Glomerular endothelial cell (primary cell): ENCODE measurements around the gene NFKBIB. TPM values are rescaled to one million over a fixed set of nuclear protein-coding genes. Genes with fewer than 3 reads are reported as not detected.

Experiments used
- DNase-seq: peaks from one replicate; pipeline ENCODE4 v3.0.0-alpha.2; 2011; ENCODE audit warnings: low read depth, low spot score; ENCODE audit errors: extremely low read depth
- total RNA-seq: library from RNA; depleted of rRNA; stranded (reverse); fragments of >200 nt; gene quantifications from 2 replicates; pipeline ENCODE4 v1.2.3, GENCODE V29; 2015

NFKBIB gene
- total RNA-seq, 1 donor from 2014 or later: 36.9 TPM

DNA sequence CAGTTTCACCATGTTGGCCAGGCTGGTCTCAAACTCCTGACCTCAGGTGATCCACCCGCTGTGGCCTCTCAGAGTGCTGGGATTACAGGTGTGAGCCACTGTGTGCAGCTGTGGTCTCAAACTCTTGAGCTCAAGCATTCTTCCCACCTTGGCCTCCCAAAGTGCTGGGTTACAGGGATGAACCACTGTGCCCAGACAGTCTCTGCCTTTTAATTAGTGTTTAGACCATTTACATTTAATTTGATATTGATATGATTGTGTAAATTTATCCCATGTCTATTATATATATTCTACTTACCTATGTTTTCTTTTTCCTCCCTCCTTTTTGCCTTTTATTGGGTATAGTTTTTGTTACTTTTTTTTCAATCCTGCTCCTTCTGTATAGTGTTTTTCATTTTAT is 1.9 kb downstream of the NFKBIB start:
- no peak for DNase-seq

DNA sequence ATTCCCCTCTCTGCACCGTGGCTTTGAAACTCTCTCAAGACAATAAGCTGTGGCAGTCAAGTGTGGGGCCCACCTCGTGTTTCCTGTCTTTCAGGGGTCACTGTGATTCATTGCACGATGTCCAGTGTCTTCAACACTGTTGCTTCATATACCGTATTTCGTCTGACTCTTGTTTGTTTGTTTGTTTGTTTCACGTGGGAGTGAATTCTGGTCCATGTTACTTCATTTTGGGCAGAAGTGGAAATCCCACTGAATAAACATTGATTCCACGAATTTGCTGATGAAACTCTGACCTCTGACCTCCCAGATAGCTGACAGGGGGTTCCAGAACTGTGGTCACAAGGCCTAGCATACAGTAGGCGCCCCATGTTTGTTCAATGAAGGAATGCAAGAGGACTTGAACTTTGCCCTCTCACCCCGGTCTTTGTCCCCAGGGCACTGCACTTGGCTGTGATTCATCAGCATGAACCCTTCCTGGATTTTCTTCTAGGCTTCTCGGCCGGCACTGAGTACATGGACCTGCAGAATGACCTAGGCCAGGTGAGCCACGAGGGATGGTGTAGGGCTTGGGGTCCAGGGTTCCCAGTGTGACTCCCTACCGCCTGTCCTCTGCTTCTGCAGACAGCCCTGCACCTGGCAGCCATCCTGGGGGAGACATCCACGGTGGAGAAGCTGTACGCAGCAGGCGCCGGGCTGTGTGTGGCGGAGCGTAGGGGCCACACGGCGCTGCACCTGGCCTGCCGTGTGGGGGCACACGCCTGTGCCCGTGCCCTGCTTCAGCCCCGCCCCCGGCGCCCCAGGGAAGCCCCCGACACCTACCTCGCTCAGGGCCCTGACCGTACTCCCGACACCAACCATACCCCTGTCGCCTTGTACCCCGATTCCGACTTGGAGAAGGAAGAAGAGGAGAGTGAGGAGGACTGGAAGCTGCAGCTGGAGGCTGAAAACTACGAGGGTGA is 5.1 kb downstream of the NFKBIB start:
- no peak for DNase-seq

DNA sequence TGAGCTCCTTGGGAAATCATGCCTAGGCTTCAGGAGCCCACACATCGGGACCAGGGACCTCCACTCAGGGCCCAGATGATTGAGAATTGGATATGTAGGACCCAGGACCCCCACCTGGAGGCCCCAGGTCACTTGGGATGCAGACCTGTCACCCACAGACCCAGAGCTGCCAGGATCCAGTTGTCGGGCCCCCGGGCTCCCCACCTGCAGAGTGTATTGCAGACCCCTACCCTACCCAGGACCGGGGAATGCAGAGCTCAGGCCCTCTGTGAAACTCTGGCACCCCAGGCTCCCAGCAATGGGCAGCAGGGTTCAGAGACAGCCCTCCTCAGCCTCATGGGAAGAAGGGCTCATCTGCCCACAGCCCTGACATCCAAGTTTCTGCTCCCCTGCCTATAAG is 5.9 kb downstream of the NFKBIB start:
- no peak for DNase-seq

DNA sequence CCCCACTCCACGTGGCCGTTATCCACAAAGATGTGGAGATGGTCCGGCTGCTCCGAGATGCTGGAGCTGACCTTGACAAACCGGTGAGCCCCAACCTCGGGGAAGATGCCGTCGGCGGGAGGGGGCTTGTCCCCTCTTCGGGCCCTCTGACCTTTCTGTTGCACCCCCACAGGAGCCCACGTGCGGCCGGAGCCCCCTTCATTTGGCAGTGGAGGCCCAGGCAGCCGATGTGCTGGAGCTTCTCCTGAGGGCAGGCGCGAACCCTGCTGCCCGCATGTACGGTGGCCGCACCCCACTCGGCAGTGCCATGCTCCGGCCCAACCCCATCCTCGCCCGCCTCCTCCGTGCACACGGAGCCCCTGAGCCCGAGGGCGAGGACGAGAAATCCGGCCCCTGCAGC is 7.5 kb downstream of the NFKBIB start:
- no peak for DNase-seq

DNA sequence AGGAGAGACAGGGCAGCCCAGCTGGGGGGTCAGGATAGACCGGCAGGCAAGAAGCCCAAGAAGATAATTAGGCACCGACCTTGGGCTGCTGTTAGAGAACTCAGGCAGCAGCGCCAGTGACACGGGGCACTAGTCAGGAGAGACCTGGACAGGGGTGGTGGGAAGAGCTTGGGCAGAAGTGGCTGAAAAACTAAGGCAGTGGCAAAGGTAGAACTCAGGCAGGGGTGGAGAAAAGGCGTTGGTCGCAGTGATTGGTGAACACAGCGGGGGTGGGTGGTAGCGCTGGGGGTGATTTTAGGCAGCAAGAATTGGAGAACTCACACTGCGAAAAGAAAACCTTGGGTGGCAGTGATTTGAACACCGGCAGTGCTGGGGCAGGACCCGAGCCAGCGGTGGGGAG is 7.9 kb downstream of the NFKBIB start:
- no peak for DNase-seq

DNA sequence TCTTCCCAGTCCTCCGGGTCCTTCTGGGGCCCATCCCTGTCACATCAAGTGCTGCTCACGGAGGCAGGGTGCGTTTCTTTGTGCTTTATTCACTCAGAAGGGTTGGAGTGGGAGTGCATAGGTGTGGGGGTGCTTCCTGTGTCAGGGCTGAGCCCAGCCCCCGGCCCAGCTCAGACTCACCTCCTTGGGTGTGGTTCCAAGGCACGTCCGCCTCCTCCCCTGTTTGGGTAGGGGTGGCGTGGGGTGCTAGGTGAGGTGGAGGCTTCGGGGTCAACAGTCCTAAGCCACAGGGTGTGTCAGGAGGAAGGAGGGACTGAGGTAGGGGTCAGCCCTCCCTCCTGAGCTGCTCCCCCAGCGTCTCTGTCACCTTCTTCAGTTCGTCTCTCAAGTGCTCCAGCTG is 9.1 kb downstream of the NFKBIB start:
- no peak for DNase-seq

DNA sequence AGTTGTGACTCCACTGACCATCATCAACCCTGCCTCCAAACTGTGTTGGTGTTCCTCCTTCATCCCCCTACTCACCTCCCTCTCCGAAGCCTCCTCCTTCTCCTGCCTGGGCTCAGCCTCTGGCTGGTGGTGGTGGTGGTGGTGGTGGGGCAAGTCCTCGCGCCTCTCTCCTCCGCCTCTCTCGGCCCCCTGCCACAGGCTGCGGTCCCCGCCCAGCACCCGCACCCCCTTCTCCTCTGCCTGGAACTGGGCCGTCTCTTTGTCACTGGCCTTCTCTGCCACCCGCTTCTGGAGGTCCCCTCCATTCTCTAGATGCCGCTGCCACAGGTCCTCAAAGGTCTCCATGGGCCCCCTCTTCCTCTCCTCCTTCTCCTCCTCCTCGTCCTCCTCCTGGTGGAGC is 10.7 kb downstream of the NFKBIB start:
- no peak for DNase-seq

DNA sequence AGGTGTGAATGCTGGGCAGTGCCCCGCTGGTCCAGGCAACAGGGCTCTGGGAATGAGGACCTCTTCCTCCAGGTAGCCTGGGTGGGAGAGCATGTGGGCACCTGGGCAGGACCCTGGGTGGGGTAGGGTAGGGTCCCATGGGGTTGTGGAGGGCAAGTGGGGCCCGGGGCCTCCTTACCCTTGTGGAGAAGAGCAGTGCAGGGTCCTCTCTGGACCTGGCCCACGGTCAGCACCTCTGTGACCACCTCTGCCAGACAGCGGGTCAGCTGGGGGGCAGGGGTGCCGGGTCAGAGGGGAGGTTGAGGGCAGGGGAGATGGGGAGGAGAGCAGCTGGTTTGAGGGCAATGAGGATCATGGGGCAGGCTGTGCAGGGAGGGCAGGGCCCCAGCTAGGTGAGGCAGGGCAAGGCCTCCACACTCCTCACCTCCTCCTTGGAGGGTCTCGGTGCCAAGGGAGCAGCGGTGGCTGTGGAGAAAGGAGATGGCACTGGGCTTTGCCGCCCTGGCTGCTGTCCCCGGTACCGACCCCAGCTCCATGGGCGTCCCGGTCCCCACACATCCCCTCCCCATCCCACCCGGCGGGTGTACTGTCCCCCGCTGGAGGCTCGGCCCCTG is 11.7 kb downstream of the NFKBIB start:
- no peak for DNase-seq

DNA sequence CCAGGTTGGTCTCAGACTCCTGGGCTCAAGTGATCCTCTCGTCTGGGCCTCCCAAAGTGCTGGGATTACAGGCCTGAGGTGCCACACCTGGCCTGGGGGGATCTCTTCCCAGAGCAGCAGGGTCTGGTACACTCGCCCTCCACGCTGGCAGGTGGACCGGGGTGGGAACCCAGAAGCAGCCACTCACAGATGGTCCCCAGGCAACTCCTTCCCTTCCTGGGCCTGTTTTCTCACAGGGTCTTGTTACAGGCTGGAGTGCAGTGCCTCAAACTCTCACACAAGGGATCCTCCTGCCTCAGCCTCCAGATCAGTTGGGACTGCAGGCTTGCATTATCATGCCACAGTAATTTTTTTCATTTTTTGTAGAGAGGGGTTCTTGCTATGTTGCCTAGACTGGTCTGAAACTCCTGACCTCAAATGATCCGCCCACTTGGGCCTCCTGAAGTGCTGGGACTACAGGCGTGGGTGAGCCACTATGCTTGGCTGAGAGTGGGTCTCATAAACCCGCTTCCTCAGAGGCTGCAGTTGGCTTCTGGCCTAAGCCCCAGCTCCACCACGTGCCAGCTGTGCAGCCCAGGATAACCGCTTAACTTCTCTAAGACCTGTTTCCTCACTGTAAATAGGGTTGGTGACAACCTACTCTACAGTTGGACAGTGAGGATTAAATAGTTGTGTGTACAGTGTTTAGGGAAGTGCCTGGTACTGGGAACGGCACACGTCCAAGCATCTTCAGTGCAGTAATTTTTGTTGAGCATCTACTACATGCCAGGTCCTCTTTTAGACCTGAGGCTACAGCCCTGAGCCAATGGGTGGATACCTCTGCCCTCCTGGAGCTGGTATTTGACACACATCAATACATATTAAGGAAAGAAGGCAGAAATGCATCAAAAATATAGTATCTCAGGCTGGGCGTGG is 13.1 kb downstream of the NFKBIB start:
- no peak for DNase-seq

DNA sequence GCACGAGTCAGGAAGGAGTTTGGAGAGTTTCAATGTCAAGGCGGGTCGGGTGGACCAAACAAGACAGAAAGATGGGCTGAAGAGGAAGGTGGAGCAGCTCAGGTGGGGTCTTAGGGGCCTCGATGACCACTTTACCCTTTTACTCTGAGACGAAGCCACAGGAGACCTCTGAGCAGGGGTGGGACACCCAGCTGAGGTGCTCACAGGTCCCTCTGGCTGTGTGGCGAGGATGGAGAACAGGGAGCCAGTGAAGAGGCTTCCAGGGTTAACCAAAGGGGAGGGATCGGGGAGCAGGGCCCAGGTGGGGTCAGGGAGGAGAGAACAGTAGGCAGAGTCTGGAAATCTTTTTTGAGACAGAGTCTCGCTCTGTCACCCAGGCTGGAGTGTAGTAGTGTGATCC is 14.2 kb downstream of the NFKBIB start:
- DNase-seq: no peak

DNA sequence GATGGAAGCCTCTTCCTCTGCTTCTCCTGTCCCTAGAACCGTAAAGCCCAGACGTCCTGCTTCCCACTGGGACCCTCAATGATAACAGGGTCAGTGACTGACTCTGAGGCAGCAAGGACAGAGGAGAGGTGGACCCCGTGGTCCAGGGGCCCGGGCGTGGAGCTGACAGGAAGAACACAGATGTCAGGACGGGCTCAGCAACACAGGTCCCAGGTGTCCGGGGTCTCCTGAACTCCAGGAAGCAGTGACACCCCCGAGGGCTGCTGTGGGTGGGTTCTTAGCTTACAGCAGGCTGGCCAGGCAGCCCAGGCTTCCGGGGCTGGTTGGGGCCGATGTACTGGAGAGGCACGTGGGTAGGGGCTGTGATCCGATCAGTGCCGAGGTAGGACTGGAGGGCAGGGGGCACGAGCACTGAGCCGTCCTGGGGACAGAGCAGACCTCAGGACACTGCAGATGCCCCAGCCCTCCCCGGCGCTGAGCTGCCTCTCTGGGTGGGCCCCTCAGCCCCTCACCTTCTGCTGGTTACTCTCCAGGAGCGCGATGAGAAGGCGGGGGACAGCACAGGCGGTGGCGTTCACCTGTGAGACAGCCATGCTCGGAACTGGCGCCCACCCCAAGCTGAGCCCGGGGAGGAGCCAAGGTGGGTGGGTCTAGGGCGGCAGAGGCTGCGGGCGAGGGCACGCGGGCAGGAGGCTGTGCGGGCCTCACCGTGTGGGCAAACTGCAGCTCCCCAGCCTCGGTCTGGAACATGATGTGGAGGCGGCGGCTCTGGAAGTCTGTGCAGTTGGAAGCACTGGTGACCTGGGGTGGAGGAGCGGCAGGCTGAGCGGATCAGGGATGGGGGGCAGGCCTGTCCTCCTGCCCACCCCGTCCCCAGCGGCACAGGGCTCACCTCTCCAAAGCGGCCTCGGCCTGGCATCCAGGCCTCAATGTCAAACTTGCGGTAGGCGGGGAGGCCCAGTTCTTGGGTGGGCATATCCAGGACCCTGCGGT is 15.9 kb downstream of the NFKBIB start:
- no peak for DNase-seq

DNA sequence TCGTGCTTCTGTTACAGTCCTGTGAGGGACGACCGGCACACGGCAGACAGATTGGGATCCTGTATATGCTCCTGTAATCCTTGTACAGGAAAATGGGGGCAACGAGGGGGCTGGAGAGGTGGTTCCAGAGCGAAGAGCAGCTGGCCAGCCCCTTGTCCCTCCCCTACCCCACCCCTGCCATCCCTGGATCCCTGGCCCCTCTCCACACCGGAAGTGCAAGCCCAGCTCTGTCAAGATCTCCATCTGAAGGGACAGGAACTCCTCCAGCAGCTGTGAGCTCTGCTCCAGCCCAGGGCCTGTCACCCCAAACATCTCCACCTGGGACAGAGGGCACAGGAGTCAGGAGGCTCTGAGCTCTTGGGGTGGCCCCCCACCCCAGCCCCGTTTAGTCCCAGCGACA is 17.7 kb downstream of the NFKBIB start:
- no peak for DNase-seq

DNA sequence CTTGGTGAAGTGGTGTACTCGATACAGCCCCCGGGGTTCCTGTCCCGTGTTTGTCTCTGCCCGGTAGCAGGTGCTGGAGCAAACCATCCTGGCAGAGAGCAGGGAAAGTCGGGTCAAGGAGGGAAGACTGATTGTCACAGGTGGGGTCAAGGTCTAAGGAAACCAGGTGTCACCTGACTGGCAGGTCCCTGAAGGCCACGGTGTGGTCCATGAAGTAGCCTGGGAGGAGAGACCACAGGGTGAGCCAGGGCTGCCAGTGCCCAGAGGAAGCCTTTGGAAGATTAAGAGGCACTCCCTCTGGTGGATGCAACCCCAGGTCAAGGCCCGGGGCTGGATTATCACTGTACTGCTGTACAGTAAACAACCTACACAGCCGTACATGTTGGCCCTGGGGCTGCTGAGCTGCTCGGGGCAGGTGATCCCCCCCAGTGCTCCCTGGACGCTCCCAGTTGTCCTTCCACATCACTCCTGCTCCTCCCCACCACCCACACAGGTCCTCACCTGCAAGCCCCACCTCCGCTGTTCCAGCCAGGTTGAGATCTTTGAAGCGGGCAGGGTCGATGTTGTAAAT is 18.2 kb downstream of the NFKBIB start:
- DNase-seq: no peak

DNA sequence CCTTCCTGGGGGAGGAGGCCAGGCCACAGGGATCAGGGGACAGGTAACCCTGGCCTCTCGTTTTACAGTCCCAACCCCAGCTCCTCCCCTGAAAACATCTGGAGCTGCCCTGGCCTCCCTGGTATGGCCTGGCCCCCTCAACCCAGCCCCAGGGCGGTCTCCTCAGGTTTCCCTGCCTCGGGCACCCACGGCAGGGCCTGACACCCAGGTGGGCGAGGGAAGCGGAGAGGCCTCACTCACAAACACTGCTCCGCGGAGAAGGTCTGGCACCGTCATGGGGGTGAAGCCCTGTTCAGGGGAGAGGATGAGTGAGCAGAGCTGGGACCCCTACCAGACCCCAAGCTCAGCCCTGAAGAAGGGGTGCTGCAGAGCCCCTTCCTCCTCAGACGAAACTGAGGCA is 18.8 kb downstream of the NFKBIB start:
- DNase-seq: no peak

DNA sequence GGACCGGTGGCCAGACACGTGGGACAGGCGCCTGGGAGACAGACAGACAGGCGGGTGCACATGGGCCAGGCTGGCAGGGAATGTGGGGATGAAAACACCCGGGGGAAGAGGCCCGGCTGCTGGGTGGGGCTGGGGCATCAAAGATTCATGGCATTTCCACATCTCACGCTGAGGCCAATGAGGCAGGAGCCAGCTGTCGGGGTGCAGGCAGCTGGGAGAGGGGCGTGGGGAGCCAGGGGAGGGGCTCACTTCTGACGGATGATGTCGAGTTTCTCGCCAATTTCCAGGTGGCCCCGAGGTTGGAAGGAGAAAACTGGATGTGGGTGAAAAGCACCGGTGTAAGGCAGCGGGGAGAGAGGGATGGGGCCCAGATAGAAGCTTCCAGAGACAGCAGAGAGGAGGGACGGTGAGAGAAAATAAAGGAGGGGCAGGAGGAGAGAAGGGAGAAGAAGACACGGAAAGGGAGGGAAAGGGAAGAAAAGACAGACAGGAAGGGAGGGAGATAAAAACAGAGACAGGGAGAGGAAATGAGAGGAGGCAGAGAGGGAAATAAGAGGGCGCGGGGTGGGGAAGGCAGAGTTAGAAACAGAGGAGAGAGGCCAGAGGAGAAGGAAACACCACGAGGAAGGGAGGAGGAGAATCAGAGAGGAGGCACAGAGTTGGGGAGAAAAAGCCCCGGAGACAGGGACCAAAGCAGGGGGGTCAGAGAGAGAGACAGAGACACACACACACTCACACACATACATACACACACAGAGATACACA is 20.2 kb downstream of the NFKBIB start:
- DNase-seq: no peak

DNA sequence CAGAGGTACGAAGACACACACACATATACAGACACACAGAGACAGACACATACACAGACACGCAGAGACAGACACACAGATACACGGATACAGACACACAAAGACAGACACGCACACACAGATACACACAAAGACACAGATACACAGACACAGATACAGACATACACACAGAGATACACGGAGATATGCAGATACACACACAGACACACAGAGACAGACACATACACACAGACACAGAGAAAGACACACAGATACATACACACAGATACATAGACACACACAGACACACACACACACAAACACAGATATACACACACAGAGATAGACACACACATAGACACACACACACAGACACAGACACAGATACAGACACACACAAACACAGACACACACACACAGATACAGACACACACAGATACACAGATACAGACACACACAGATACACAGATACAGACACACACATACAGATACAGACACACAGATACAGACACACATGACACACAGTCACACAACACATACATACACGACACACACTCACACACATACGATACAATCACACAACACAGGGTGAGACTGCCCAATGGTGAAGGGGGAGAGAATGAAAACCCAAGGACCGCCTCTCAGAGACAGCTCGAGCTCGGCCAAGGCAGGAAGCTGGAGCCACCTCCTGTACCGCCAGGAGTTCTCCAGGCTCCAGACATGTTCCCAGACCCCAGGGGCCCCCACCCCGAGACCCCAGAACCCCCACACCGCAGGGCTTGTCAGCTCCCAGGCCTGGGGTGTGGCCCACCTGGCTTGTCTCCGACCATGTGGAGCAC is 21.0 kb downstream of the NFKBIB start:
- DNase-seq: no peak

DNA sequence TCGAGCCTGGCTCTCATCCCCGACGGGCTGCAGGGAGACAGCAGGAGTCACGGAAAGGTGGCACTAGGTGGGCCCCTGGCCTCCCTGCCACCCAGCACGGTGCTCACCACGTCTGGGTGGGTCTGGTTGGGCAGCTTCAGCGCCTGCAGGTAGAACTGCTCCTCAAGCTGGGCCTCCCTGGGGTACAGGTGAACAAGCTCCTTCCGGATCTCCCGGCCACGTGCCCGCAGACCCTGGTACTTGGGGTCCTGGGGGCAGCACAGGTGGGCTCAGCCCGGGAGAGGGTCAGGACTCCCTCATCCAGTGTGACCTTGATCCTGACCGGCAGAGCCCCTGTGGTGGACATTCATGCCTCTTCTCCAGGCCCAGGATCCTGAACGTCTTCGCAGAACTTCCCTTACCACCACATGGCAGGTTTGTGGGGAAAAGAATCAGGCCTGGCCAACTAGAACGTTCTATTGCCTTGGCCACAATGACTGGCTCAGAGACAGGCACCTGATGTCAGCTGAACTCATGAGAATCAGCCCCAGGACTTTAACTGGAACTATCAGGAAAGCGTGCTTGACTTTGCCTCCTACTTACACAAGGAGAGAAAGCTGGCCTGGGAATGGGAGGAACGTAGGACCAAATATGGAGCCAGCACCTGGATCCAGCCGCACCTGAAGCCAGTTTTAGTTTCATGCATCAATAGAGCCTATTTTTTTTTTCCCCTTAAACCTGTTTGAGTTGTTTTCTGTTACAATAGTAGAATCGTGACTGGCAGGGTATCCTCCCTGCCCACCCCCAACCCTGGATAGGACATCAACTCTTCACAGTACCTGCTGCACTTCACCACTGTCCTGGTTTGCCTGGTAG is 21.9 kb downstream of the NFKBIB start:
- DNase-seq: no peak
